NCI-H774 (cell line): ENCODE data around the gene RPS15A.

Experiments
- DNase-seq: peaks from one replicate; lab custom pipeline; 2025; lab: John Stamatoyannopoulos, UW

The RPS15A gene

GRCh38 chr16:18789850-18790706 is at the start of gene RPS15A:
Gene RPS15A (minus strand): TSS chr16:18790334. CDS start chr16:18789113, 1,221 bp downstream.
- DNase-seq: peak; percentile 97

- DNase-seq: no peak
Measured at GRCh38 chr16:18839555-18839954, 49.4 kb upstream of the RPS15A start.

GRCh38 chr16:18836702-18837101 is 46.6 kb upstream of the RPS15A start:
- DNase-seq: no peak

GRCh38 chr16:18834864-18835263 is 44.7 kb upstream of the RPS15A start:
- DNase-seq: no peak

- DNase-seq: no peak
Measured at GRCh38 chr16:18833707-18834505, 43.8 kb upstream of the RPS15A start.

GRCh38 chr16:18832613-18833012 is 42.5 kb upstream of the RPS15A start:
- no peak for DNase-seq

- no peak for DNase-seq
Measured at GRCh38 chr16:18832006-18832405, 41.9 kb upstream of the RPS15A start.

- DNase-seq: no peak
Measured at GRCh38 chr16:18829251-18829650, 39.1 kb upstream of the RPS15A start.

- no peak for DNase-seq
Measured at GRCh38 chr16:18827890-18828289, 37.8 kb upstream of the RPS15A start.

GRCh38 chr16:18816286-18816685 is 26.2 kb upstream of the RPS15A start:
- DNase-seq: no peak

- no peak for DNase-seq
Measured at GRCh38 chr16:18811925-18812324, 21.8 kb upstream of the RPS15A start.

- DNase-seq: no peak
Measured at GRCh38 chr16:18809165-18809564, 19.0 kb upstream of the RPS15A start.

GRCh38 chr16:18805257-18805773 is 15.2 kb upstream of the RPS15A start:
- no peak for DNase-seq

- no peak for DNase-seq
Measured at GRCh38 chr16:18804540-18804939, 14.4 kb upstream of the RPS15A start.

GRCh38 chr16:18803569-18804462 is 13.7 kb upstream of the RPS15A start:
- no peak for DNase-seq

- no peak for DNase-seq
Measured at GRCh38 chr16:18802767-18803343, 12.7 kb upstream of the RPS15A start.

- DNase-seq: peak; percentile 99
Measured at GRCh38 chr16:18801145-18801972, 11.2 kb upstream of the RPS15A start, which contains the start of gene ARL6IP1. Gene ARL6IP1 (minus strand): TSS chr16:18801549. CDS start chr16:18801466, 83 bp downstream.

- no peak for DNase-seq
Measured at GRCh38 chr16:18800775-18801144, 10.6 kb upstream of the RPS15A start.

GRCh38 chr16:18800293-18800692 is 10.2 kb upstream of the RPS15A start:
- DNase-seq: no peak

GRCh38 chr16:18799500-18799899 is 9.4 kb upstream of the RPS15A start:
- no peak for DNase-seq
